GM12878 (cell line): ENCODE data around the gene CARD11. TPM values are rescaled to one million over a fixed set of nuclear protein-coding genes. Genes with fewer than 3 reads are reported as not detected.

ENCODE experiments used
- ATF2 ChIP-seq: IDR thresholded peaks from 2 replicates; pipeline ENCODE4 v1.6.1; 2012; ENCODE audit warnings: low read length, inconsistent platforms
- JUND ChIP-seq: IDR thresholded peaks from 2 replicates; pipeline ENCODE4 v1.6.1; 2012; ENCODE audit warnings: low read depth, mild to moderate bottlenecking, low read length, improper control_type of control experiment, moderate library complexity
- PRDM15 ChIP-seq: fragments of 450-650 bp; formaldehyde crosslinking; IDR thresholded peaks from 2 replicates; pipeline ENCODE4 v1.4.0; 2020; ENCODE audit warnings: mild to moderate bottlenecking, moderate library complexity
- USF1 ChIP-seq: IDR thresholded peaks from 2 replicates; pipeline ENCODE4 v1.6.1; 2011; ENCODE audit warnings: borderline replicate concordance, low read depth, mild to moderate bottlenecking, moderate library complexity, mixed read lengths, low read length; ENCODE audit not compliant: insufficient read depth; ENCODE audit errors: extremely low read length
- polyA plus RNA-seq, 11 experiments: library from polyadenylated mRNA; depleted of rRNA in 4 of 11; unstranded in 6 of 11; stranded (reverse) in 5 of 11; fragments of >200 nt; fragmentation: Nextera tagmentation in 4 of 11; fragmentation: Illumina TruSeq in 1 of 11; extraction: Ambion mirVana in 4 of 11; extraction: Trizol in 1 of 11; gene quantifications; 1 replicate in 1 of 11; 2 replicates in 10 of 11; pipeline versions ENCODE4 v1.2.1 to v1.2.3, GENCODE V29; 2011 to 2016; ENCODE audit warnings: inconsistent platforms in 2 of 11, missing spikeins in 2 of 11, low read depth in 1 of 11
- total RNA-seq, 4 experiments: library from RNA; depleted of rRNA in 3 of 4; stranded (reverse); fragments of >200 nt in 3 of 4; fragmentation: Illumina TruSeq in 1 of 4; extraction: Trizol in 1 of 4; gene quantifications; 2 replicates each; pipeline versions ENCODE4 v1.2.1 to v1.2.3, GENCODE V29; 2013 to 2021

The CARD11 gene
- total and polyA plus RNA-seq, 10 of the 15 experiments (the other 5 are each of a cell fraction or from before 2014, with no cell fraction given): 0.27 to 72.0 (median 28.4) TPM

GRCh38 chr7:2939193-2939885 is 104.3 kb downstream of the CARD11 start (continued):
- TF ChIP-seq PRDM15 (CRISPR knock-in tag) (no peak), JUND (no peak), ATF2 (no peak), USF1 (no peak)
